Testis (tissue), 3 donors: ENCODE results near the gene NUDT22. TPM values are rescaled to one million over a fixed set of nuclear protein-coding genes. Genes with fewer than 3 reads are reported as not detected.

Experiments used
- DNase-seq: peaks from one replicate; pipeline ENCODE4 v3.0.0-alpha.2; 2019
- H3K27ac ChIP-seq, 2 donors: fragments of 200-600 bp; sonication (generic); one replicate each; pipeline ENCODE4 v1.5.1; 2019
- H3K27me3 ChIP-seq: fragments of 200-600 bp; sonication (generic); one replicate; pipeline ENCODE4 v1.5.1; 2019
- H3K36me3 ChIP-seq: fragments of 200-600 bp; sonication (generic); one replicate; pipeline ENCODE4 v1.5.1; 2017; ENCODE audit warnings: low read depth; ENCODE audit errors: missing control alignments
- H3K4me1 ChIP-seq: fragments of 200-600 bp; sonication (generic); one replicate; pipeline ENCODE4 v1.5.1; 2019
- H3K4me3 ChIP-seq, 2 donors: fragments of 200-600 bp; sonication (generic); one replicate each; pipeline ENCODE4 v1.5.1; 2017 to 2019
- H3K9me3 ChIP-seq: fragments of 200-600 bp; sonication (generic); one replicate; pipeline ENCODE4 v1.5.1; 2017
- POLR2A ChIP-seq: fragments of 450-650 bp; IDR thresholded peaks from one replicate; pipeline ENCODE4 v1.6.1; 2017; ENCODE audit warnings: antibody characterized with exemption, mild to moderate bottlenecking, moderate library complexity
- whole genome bisulfite sequencing, 2 donors: methylation state at CpG; one replicate each; pipeline ENCODE4 v1.1.5; 2018; 5-methylcytosine and 5-hydroxymethylcytosine counted together
- intact Hi-C: fragments of 100-400 bp; cut with DNase I; formaldehyde crosslinking; loops from one replicate; pipeline ENCODE4 v1.15.1; 2023; ENCODE audit warnings: low total_unique reads
- polyA plus RNA-seq: library from polyadenylated mRNA; stranded (reverse); fragments of 350-450 nt; fragmentation: Illumina TruSeq; extraction: RNeasy Lipid Tissue Mini Kit (QIAGEN cat#74804); gene quantifications from one replicate; pipeline ENCODE4 v1.2.3, GENCODE V29; 2014; ENCODE audit warnings: low read depth, low replicate concordance; ENCODE audit not compliant: insufficient read depth
- total RNA-seq, 2 donors: library from RNA; depleted of rRNA; stranded (reverse); fragments of >200 nt; gene quantifications; one replicate each; pipeline ENCODE4 v1.2.3, GENCODE V29; 2016
- TF ChIP-seq, protein P1 (sequence below), 3 experiments: fragments of 450-650 bp in 2 of 3; fragments of 200-600 bp in 1 of 3; sonication (generic) in 1 of 3; IDR thresholded peaks; one replicate each; pipeline ENCODE4 v1.5.1; 2016 to 2019; ENCODE audit warnings: antibody characterized with exemption in 3 of 3, mild to moderate bottlenecking in 2 of 3, moderate library complexity in 1 of 3

Gene NUDT22
- total and polyA plus RNA-seq, 3 donors from 2014 or later = 19.0 to 52.7 (median 50.9) TPM

DNA sequence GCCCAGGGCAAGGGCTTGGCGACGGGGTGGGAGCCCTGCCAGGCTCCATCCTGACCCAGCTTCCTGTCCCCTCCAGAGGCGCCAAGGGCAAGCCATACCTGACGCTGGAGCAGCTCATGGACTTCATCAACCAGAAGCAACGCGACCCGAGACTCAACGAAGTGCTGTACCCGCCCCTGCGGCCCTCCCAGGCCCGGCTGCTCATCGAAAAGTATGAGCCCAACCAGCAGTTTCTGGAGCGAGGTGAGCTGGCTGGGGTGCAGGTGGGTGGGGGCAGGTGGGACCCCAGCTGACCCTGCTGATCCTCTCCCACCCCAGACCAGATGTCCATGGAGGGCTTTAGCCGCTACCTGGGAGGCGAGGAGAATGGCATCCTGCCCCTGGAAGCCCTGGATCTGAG lies 30.2 kb downstream of the NUDT22 start:
- H3K4me1 ChIP-seq = peaks cover 12% of the 10 kb centered on the region
- no peaks in the 10 kb centered on the region for H3K36me3 ChIP-seq
- H3K27ac ChIP-seq = no peak overlapping the region
- H3K9me3 ChIP-seq = no peaks in the 10 kb centered on the region
- no peak overlapping the region for H3K4me3 ChIP-seq
- no peak for TF ChIP-seq POLR2A
- TF ChIP-seq, protein P1, sequence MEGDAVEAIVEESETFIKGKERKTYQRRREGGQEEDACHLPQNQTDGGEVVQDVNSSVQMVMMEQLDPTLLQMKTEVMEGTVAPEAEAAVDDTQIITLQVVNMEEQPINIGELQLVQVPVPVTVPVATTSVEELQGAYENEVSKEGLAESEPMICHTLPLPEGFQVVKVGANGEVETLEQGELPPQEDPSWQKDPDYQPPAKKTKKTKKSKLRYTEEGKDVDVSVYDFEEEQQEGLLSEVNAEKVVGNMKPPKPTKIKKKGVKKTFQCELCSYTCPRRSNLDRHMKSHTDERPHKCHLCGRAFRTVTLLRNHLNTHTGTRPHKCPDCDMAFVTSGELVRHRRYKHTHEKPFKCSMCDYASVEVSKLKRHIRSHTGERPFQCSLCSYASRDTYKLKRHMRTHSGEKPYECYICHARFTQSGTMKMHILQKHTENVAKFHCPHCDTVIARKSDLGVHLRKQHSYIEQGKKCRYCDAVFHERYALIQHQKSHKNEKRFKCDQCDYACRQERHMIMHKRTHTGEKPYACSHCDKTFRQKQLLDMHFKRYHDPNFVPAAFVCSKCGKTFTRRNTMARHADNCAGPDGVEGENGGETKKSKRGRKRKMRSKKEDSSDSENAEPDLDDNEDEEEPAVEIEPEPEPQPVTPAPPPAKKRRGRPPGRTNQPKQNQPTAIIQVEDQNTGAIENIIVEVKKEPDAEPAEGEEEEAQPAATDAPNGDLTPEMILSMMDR (IDR thresholded peaks at IDR 0.05) = no peak
- 89% methylated on average over 15 of the region's 15 CpGs; no CpG with 5 or more reads in 1 of the 2 donors for WGBS, 2 donors
- intact Hi-C loops = no loop called here
- no peaks in the 10 kb centered on the region for H3K27me3 ChIP-seq
- no peak for DNase-seq

DNA sequence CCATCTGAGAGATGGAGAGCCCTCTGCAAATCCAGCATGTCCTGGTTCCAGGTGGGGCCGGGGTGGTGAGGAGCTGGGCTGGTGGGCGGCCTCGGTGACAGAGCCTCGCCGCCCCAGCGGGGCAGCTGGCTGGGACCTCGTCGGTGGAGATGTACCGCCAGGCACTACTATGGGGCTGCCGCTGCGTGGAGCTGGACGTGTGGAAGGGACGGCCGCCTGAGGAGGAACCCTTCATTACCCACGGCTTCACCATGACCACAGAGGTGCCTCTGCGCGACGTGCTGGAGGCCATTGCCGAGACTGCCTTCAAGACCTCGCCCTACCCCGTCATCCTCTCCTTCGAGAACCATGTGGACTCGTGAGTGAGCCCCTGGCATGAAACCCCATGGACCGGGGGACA lies 32.3 kb downstream of the NUDT22 start:
- DNase-seq = no peak
- Histone ChIP-seq H3K36me3 (no peaks in the 10 kb centered on the region), H3K4me1 (no peaks in the 10 kb centered on the region), H3K9me3 (no peaks in the 10 kb centered on the region), H3K4me3 (no peak overlapping the region), H3K27me3 (no peaks in the 10 kb centered on the region), H3K27ac (no peak overlapping the region)
- TF ChIP-seq, protein P1 (IDR thresholded peaks at IDR 0.05) = no peak
- TF ChIP-seq POLR2A = no peak
- WGBS, 2 donors = 88 to 90% methylated on average over 23 to 24 of the region's 24 CpGs
- intact Hi-C loops = no loop called here

DNA sequence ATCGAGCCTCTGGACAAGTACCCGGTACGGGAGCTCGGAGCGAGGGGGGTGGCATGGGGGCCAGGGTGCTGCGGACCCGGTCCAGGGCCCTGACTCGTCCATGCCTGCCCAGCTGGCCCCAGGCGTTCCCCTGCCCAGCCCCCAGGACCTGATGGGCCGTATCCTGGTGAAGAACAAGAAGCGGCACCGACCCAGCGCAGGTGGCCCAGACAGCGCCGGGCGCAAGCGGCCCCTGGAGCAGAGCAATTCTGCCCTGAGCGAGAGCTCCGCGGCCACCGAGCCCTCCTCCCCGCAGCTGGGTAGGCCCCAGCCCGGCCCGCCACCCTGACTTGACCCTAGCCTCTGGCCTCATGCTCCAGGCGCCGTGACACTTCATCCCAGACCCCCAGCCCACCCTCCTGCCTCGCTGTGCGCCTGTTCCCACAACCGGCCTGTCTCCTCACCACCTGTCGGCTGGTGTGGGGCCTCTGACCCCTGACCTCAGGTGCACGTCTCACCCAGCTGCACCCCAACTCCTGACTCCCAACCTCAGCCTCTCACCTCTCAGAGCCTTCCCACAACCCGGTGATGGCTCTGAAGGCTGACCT lies 33.0 kb downstream of the NUDT22 start:
- H3K36me3 ChIP-seq = no peaks in the 10 kb centered on the region
- no peak for TF ChIP-seq POLR2A
- TF ChIP-seq, protein P1 (IDR thresholded peaks at IDR 0.05) = no peak
- H3K4me1 ChIP-seq = peaks cover 1% of the 10 kb centered on the region
- no peak for DNase-seq
- intact Hi-C loops = no loop called here
- H3K4me3 ChIP-seq = no peak overlapping the region
- WGBS, 2 donors = 92 to 96% methylated on average over 27 to 32 of the region's 32 CpGs
- no peaks in the 10 kb centered on the region for H3K9me3 ChIP-seq
- no peaks in the 10 kb centered on the region for H3K27me3 ChIP-seq
- H3K27ac ChIP-seq = no peak overlapping the region

DNA sequence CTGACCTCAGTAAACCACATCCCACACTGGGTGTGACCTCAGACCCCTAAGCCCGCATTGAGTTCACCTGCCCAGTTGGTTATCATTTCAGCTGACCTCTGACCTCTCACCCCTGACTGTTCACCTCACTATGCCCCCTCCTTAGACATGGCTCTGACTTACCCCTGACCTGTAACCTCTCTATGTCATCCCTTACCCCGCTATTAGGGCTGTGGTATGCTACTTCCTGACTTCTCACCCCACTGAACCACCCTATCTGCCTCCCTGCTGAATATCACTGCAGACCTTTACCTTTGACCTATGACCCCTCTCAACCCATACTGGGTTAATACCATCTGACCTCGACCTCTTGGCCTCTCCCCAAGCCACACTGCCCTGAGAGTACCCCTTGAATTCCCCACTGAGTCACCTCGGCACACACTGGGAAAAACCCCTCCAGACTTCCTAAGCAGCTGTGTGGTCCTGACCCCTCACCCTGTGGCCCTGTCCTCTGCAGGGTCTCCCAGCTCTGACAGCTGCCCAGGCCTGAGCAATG lies 33.5 kb downstream of the NUDT22 start:
- H3K36me3 ChIP-seq = no peaks in the 10 kb centered on the region
- no peaks in the 10 kb centered on the region for H3K9me3 ChIP-seq
- 85 to 90% methylated on average over 4 of the region's 4 CpGs for WGBS, 2 donors
- H3K4me3 ChIP-seq = no peak overlapping the region
- TF ChIP-seq POLR2A = no peak
- TF ChIP-seq, protein P1 (IDR thresholded peaks at IDR 0.05) = no peak
- DNase-seq = no peak
- H3K27ac ChIP-seq = no peak overlapping the region
- intact Hi-C loops = no loop called here
- H3K27me3 ChIP-seq = no peaks in the 10 kb centered on the region
- peaks cover 6% of the 10 kb centered on the region for H3K4me1 ChIP-seq

DNA sequence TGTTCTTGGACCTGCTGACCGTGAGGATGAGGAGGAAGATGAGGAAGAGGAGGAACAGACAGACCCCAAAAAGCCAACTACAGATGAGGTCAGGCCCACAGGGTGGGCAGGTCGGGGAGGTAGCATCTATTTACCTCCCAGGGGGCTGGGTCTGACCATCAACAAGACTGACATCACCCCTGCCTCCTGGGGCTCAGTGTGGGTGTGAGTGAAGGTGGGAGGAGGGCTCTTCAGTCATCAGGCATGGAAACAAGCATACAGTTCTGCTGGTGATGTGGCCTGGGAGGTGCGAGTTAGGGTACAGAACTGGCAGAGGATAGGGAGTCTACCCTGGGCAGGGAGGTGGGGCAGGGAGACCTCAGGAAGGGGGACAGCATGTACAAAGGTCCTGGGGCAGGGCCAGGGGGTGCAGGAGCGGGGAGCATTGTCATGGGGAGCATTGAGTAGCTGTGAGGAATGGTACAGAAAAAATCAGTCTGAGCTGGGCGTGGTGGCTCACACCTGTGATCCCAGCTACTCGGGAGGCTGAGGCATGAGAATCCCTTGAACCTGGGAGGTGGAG lies 34.2 kb downstream of the NUDT22 start:
- TF ChIP-seq, protein P1 (IDR thresholded peaks at IDR 0.05) = no peak
- no peak for TF ChIP-seq POLR2A
- no peaks in the 10 kb centered on the region for H3K27me3 ChIP-seq
- intact Hi-C loops = no loop called here
- H3K4me3 ChIP-seq = no peak overlapping the region
- no peaks in the 10 kb centered on the region for H3K36me3 ChIP-seq
- WGBS, 2 donors = 86 to 94% methylated on average over 6 of the region's 6 CpGs
- peaks cover 6% of the 10 kb centered on the region for H3K4me1 ChIP-seq
- no peak overlapping the region for H3K27ac ChIP-seq
- DNase-seq = no peak
- no peaks in the 10 kb centered on the region for H3K9me3 ChIP-seq
